Spleen (tissue), 11 donors: Measurements from ENCODE around the gene CDK2AP2. TPM values are rescaled to one million over a fixed set of nuclear protein-coding genes. Genes with fewer than 3 reads are reported as not detected.
A peak's percentile ranks its signal among the peaks of the same experiment; 100 is the strongest.

Source experiments
- DNase-seq: peaks from one replicate; pipeline ENCODE4 v3.0.0-alpha.2; 2020
- H3K27ac ChIP-seq, 8 donors: fragments of 200-600 bp; sonication (generic) in 7 of 8; 1 replicate in 4 of 8; 2 replicates in 4 of 8; pipeline versions ENCODE4 v1.5.0 to v1.8.0; 2016 to 2021; ENCODE audit warnings: inconsistent platforms in 4 of 8, mild to moderate bottlenecking in 4 of 8, moderate library complexity in 1 of 8
- H3K27me3 ChIP-seq, 7 donors: fragments of 200-600 bp; sonication (generic) in 6 of 7; replicated peaks in 1 of 7; 1 replicate in 4 of 7; 2 replicates in 3 of 7; pipeline versions ENCODE4 v1.5.0 to v1.8.0; 2016 to 2021; ENCODE audit warnings: inconsistent platforms in 3 of 7, mild to moderate bottlenecking in 1 of 7
- H3K36me3 ChIP-seq, 6 donors: fragments of 200-600 bp; sonication (generic) in 5 of 6; 1 replicate in 4 of 6; 2 replicates in 2 of 6; pipeline versions ENCODE4 v1.5.0 to v1.8.0; 2016 to 2021; ENCODE audit warnings: inconsistent platforms in 2 of 6
- H3K4me1 ChIP-seq, 6 donors: fragments of 200-600 bp; sonication (generic) in 5 of 6; 1 replicate in 3 of 6; 2 replicates in 3 of 6; pipeline versions ENCODE4 v1.5.0 to v1.8.0; 2016 to 2021; ENCODE audit warnings: inconsistent platforms in 3 of 6
- H3K4me3 ChIP-seq, 8 donors: fragments of 200-600 bp; sonication (generic) in 7 of 8; 1 replicate in 4 of 8; 2 replicates in 4 of 8; pipeline versions ENCODE4 v1.5.0 to v1.8.0; 2016 to 2021; ENCODE audit warnings: inconsistent platforms in 4 of 8, mild to moderate bottlenecking in 4 of 8, moderate library complexity in 2 of 8
- H3K9me3 ChIP-seq, 8 donors: fragments of 200-600 bp; sonication (generic) in 7 of 8; 1 replicate in 4 of 8; 2 replicates in 4 of 8; pipeline versions ENCODE4 v1.5.0 to v1.8.0; 2016 to 2021; ENCODE audit warnings: inconsistent platforms in 4 of 8
- CTCF ChIP-seq, 11 experiments: fragments of 200-600 bp in 7 of 11; fragments of 450-650 bp in 4 of 11; sonication (generic) in 4 of 11; IDR thresholded peaks in 8 of 11; conservative IDR thresholded peaks in 3 of 11; 1 replicate in 7 of 11; 2 replicates in 4 of 11; pipeline versions ENCODE4 v1.4.0 to v1.8.0; 2016 to 2021; ENCODE audit warnings: antibody characterized with exemption in 11 of 11, inconsistent platforms in 4 of 11, mild to moderate bottlenecking in 1 of 11
- POLR2A ChIP-seq, 3 donors: fragments of 450-650 bp; IDR thresholded peaks; one replicate each; pipeline ENCODE4 v1.5.1; 2017; ENCODE audit warnings: antibody characterized with exemption in 3 of 3, mild to moderate bottlenecking in 1 of 3
- POLR2AphosphoS5 ChIP-seq, 3 donors: sonication (generic); formaldehyde crosslinking; IDR thresholded peaks; one replicate each; pipeline ENCODE4 v1.5.1; 2017; ENCODE audit warnings: antibody characterized with exemption in 3 of 3
- WGBS, 5 donors: extraction: QIAGEN DNeasy Blood & Tissue Kit in 3 of 5; methylation state at CpG; one replicate each; pipeline versions ENCODE4 v1.1.5 to v1.1.7; 2013 to 2018; 5-methylcytosine and 5-hydroxymethylcytosine counted together
- intact Hi-C: fragments of 100-400 bp; cut with DNase I; formaldehyde crosslinking; loops from one replicate; pipeline ENCODE4 v1.15.0; 2023; ENCODE audit warnings: low total_unique reads
- polyA plus RNA-seq, 3 donors: library from polyadenylated mRNA; stranded (reverse); fragments of 200-250 nt; gene quantifications; one replicate each; pipeline ENCODE4 v1.2.1, GENCODE V29; 2013
- total RNA-seq, 7 donors: library from RNA; depleted of rRNA in 3 of 7; stranded (reverse); fragments of >200 nt in 3 of 7; fragmentation: NEBNext Ultra II Directional in 4 of 7; extraction: Animal tissue kit (Norgen Biotek cat#: 25700) in 4 of 7; gene quantifications; one replicate each; pipeline versions ENCODE4 v1.1.0 to v1.2.1, GENCODE V29; 2016 to 2021
- donor health status: healthy with polysubstance abuse.
- donor health status: DM: no; HTN: no; CAD: no; lungs with moderate emphysema.
- donor health status: DM: no; HTN: no; CAD: no.
- donor health status: Bipolar disorder and iron deficiency.
- donor health status: healthy.
- donor health status: DM: no; HTN: no; CAD: no.
- donor health status: DM: yes; HTN: yes; CAD: no.

Gene CDK2AP2
- total and polyA plus RNA-seq, 10 donors: 32.9 to 57.1 (median 42.6) TPM

GRCh38 chr11:67491276-67492068, 16.5 kb downstream of the CDK2AP2 start:
- no peak for TF ChIP-seq POLR2A (IDR thresholded peaks at IDR 0.05)
- TF ChIP-seq POLR2AphosphoS5 (IDR thresholded peaks at IDR 0.05): no peak
- TF ChIP-seq CTCF (IDR thresholded peaks at IDR 0.05 in 8 of 11, conservative IDR thresholded peaks at IDR 0.05 in 3 of 11): no peak
- Histone ChIP-seq H3K36me3 (peaks cover 0 to 100% (median 91%) of the 10 kb centered on the region in 6 donors), H3K9me3 (no peaks in the 10 kb centered on the region), H3K27ac (no peak overlapping the region), H3K4me3 (no peak overlapping the region), H3K27me3 (no peaks in the 10 kb centered on the region), H3K4me1 (peaks cover 3 to 21% (median 10%) of the 10 kb centered on the region in 6 donors)
- DNase-seq: no peak
- WGBS, 5 donors: 83 to 94% (median 85%) methylated on average over 17 to 24 of the region's 24 CpGs
- intact Hi-C loops: no loop called here

- intact Hi-C loops: no loop called here
- WGBS, 5 donors: 88 to 91% (median 90%) methylated on average over 10 to 15 of the region's 15 CpGs
- H3K27ac ChIP-seq: no peak overlapping the region
- no peak overlapping the region for H3K4me3 ChIP-seq
- TF ChIP-seq POLR2AphosphoS5 (IDR thresholded peaks at IDR 0.05) (peak in 1 of 3 donors; percentile 65), CTCF (IDR thresholded peaks at IDR 0.05 in 8 of 11, conservative IDR thresholded peaks at IDR 0.05 in 3 of 11) (no peak), POLR2A (IDR thresholded peaks at IDR 0.05) (no peak)
- H3K9me3 ChIP-seq: no peaks in the 10 kb centered on the region
- DNase-seq: peak; percentile 75
- H3K36me3 ChIP-seq: peaks cover 0 to 93% (median 84%) of the 10 kb centered on the region in 6 donors
- peaks cover 9 to 29% (median 18%) of the 10 kb centered on the region in 6 donors for H3K4me1 ChIP-seq
- no peaks in the 10 kb centered on the region for H3K27me3 ChIP-seq
Observed at GRCh38 chr11:67490727-67491065, 17.3 kb downstream of the CDK2AP2 start.

- DNase-seq: peak; percentile 74
- 88 to 93% (median 89%) methylated on average over 13 to 23 of the region's 23 CpGs for WGBS, 5 donors
- H3K9me3 ChIP-seq: no peaks in the 10 kb centered on the region
- no peak overlapping the region for H3K27ac ChIP-seq
- no peaks in the 10 kb centered on the region for H3K27me3 ChIP-seq
- peaks cover 13 to 35% (median 24%) of the 10 kb centered on the region in 6 donors for H3K4me1 ChIP-seq
- peaks cover 0 to 87% (median 78%) of the 10 kb centered on the region in 6 donors for H3K36me3 ChIP-seq
- H3K4me3 ChIP-seq: no peak overlapping the region
- TF ChIP-seq POLR2AphosphoS5 (IDR thresholded peaks at IDR 0.05) (peak; percentile 7 to 56 (median 8)), CTCF (IDR thresholded peaks at IDR 0.05 in 8 of 11, conservative IDR thresholded peaks at IDR 0.05 in 3 of 11) (no peak)
- intact Hi-C loops: no loop called here
Observed at GRCh38 chr11:67489885-67490726, 17.9 kb downstream of the CDK2AP2 start.
